Measurements from ENCODE around the gene PILRA. TPM values are rescaled to one million over a fixed set of nuclear protein-coding genes. Genes with fewer than 3 reads are reported as not detected.
A peak's percentile ranks its signal among the peaks of the same experiment; 100 is the strongest.

PILRA gene
- total and polyA plus RNA-seq, 2 of the 13 experiments (the other 11 are each of a cell fraction or from before 2014, with no cell fraction given) = 0.13 to 1.3 TPM

DNA sequence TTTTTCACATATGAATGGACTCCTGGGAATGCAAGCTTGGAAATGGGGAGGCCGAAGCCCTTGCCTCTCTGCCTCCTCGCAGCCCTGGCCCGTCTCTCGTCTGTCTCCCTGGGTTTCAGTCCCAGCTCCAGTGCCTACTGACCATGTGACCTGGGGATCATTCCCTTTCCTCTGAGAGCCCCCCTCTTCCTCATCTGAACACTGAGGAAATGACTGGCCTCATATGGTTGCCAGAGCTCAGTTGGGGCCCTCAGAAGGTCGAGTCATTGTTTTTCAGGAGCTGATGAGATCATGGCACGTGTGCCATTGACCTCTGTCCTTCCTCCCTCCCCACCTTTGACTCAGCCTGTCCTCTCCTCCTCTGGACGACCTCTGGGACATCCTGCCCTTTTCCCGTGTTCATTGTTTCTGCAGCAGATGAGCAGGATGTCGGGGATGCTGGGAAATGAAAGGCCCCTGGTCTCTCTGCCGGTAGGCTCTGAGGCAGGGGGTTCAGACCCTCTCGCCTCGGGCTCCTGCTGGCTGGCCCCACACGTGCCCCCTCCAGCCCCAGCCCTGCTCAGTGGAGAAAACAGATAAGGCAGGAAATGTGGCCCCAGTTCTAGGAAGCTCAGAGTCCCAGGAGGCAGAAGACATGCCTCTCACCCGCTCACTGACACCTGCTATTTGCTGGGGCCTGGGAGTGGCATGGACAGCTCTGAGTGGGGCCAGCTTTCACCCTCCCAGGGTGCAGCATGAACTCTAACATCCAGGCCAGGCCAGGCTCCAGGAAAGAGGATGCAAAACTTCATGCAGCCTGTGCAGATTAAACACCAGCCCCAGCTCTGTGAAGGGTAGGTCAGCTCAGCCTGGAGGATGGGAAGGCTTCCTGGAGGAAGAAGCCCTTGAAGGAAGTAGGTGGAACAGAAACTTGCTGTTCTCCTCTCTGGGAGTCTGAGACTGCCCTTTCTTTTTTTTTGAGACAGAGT lies 71.3 kb downstream of the PILRA start (continued):
- TF ChIP-seq, protein P1, sequence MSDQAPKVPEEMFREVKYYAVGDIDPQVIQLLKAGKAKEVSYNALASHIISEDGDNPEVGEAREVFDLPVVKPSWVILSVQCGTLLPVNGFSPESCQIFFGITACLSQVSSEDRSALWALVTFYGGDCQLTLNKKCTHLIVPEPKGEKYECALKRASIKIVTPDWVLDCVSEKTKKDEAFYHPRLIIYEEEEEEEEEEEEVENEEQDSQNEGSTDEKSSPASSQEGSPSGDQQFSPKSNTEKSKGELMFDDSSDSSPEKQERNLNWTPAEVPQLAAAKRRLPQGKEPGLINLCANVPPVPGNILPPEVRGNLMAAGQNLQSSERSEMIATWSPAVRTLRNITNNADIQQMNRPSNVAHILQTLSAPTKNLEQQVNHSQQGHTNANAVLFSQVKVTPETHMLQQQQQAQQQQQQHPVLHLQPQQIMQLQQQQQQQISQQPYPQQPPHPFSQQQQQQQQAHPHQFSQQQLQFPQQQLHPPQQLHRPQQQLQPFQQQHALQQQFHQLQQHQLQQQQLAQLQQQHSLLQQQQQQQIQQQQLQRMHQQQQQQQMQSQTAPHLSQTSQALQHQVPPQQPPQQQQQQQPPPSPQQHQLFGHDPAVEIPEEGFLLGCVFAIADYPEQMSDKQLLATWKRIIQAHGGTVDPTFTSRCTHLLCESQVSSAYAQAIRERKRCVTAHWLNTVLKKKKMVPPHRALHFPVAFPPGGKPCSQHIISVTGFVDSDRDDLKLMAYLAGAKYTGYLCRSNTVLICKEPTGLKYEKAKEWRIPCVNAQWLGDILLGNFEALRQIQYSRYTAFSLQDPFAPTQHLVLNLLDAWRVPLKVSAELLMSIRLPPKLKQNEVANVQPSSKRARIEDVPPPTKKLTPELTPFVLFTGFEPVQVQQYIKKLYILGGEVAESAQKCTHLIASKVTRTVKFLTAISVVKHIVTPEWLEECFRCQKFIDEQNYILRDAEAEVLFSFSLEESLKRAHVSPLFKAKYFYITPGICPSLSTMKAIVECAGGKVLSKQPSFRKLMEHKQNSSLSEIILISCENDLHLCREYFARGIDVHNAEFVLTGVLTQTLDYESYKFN (CRISPR knock-in tag; conservative IDR thresholded peaks at IDR 0.05) = peak; percentile 95
- no peak for TF ChIP-seq KLF6 (CRISPR knock-in tag; IDR thresholded peaks at IDR 0.05)
- peak; percentile 86 for TF ChIP-seq NR2F2 (IDR thresholded peaks at IDR 0.05; ENCODE audit: borderline replicate concordance, low read depth)
- TF ChIP-seq NFKBIZ (CRISPR knock-in tag; IDR thresholded peaks at IDR 0.05) = peak; percentile 86; the same call in 1 of the 2 replicates
- peak; percentile 52; the same call in 1 of the 2 replicates for TF ChIP-seq YEATS4 (CRISPR knock-in tag; IDR thresholded peaks at IDR 0.05; ENCODE audit: borderline replicate concordance)
- peak; percentile 74; the same call in 1 of the 2 replicates for TF ChIP-seq ZNF441 (CRISPR knock-in tag; IDR thresholded peaks at IDR 0.05; ENCODE audit: borderline replicate concordance)
- TF ChIP-seq HOXA9 (CRISPR knock-in tag; IDR thresholded peaks at IDR 0.05; ENCODE audit: borderline replicate concordance) = no peak
- peak; percentile 87 for TF ChIP-seq CCDC6 (CRISPR knock-in tag; IDR thresholded peaks at IDR 0.05)
- no peak for TF ChIP-seq JDP2 (CRISPR knock-in tag; IDR thresholded peaks at IDR 0.05; ENCODE audit: borderline replicate concordance)
- TF ChIP-seq ZMYM3 (CRISPR knock-in tag; IDR thresholded peaks at IDR 0.05) = 0 out of 2 replicates have a peak, but pooled peaks have one; percentile 80
- no peak for TF ChIP-seq FOXC1 (CRISPR knock-in tag; IDR thresholded peaks at IDR 0.05; ENCODE audit: borderline replicate concordance)
- no peak for TF ChIP-seq ZNF496 (CRISPR knock-in tag; IDR thresholded peaks at IDR 0.05; ENCODE audit: insufficient replicate concordance)
- TF ChIP-seq CAMTA2 (CRISPR knock-in tag; IDR thresholded peaks at IDR 0.05; ENCODE audit: borderline replicate concordance) = no peak
- TF ChIP-seq SSRP1 (CRISPR knock-in tag; IDR thresholded peaks at IDR 0.05) = no peak
- TF ChIP-seq KLF12 (CRISPR knock-in tag; IDR thresholded peaks at IDR 0.05; ENCODE audit: borderline replicate concordance) = no peak
- peak; percentile 78; the same call in 1 of the 2 replicates for TF ChIP-seq ZSCAN29 (CRISPR knock-in tag; conservative IDR thresholded peaks at IDR 0.05)
- TF ChIP-seq ZNF337 (CRISPR knock-in tag; IDR thresholded peaks at IDR 0.05; ENCODE audit: borderline replicate concordance, low read depth) = no peak
- TF ChIP-seq, protein P2, sequence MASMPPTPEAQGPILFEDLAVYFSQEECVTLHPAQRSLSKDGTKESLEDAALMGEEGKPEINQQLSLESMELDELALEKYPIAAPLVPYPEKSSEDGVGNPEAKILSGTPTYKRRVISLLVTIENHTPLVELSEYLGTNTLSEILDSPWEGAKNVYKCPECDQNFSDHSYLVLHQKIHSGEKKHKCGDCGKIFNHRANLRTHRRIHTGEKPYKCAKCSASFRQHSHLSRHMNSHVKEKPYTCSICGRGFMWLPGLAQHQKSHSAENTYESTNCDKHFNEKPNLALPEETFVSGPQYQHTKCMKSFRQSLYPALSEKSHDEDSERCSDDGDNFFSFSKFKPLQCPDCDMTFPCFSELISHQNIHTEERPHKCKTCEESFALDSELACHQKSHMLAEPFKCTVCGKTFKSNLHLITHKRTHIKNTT (CRISPR knock-in tag; IDR thresholded peaks at IDR 0.05) = no peak
- TF ChIP-seq IRX3 (CRISPR knock-in tag; IDR thresholded peaks at IDR 0.05; ENCODE audit: borderline replicate concordance, low read depth) = no peak; the same call in 1 of the 2 replicates
- TF ChIP-seq ZFP36L1 (CRISPR knock-in tag; IDR thresholded peaks at IDR 0.05) = peak; percentile 74; the same call in 1 of the 2 replicates
- 0 out of 2 replicates have a peak, but pooled peaks have one; percentile 54 for TF ChIP-seq PRMT3 (CRISPR knock-in tag; IDR thresholded peaks at IDR 0.05; ENCODE audit: borderline replicate concordance, low read depth)
- peak; percentile 39; the same call in 1 of the 2 replicates for TF ChIP-seq FOXK2 (IDR thresholded peaks at IDR 0.05)
- TF ChIP-seq NFE2L2 (IDR thresholded peaks at IDR 0.05; ENCODE audit: low read length) = peak; percentile 61; the same call in 1 of the 2 replicates

All from HepG2 (cell line).